ENCODE measurements around the gene ETHE1.
A peak's percentile ranks its signal among the peaks of the same experiment; 100 is the strongest.
"Not testable (repeated sequence)": the region's sequence is repeated elsewhere in the genome, so short reads cannot be mapped to it uniquely, and the experiment has no call there.

Gene ETHE1

DNA sequence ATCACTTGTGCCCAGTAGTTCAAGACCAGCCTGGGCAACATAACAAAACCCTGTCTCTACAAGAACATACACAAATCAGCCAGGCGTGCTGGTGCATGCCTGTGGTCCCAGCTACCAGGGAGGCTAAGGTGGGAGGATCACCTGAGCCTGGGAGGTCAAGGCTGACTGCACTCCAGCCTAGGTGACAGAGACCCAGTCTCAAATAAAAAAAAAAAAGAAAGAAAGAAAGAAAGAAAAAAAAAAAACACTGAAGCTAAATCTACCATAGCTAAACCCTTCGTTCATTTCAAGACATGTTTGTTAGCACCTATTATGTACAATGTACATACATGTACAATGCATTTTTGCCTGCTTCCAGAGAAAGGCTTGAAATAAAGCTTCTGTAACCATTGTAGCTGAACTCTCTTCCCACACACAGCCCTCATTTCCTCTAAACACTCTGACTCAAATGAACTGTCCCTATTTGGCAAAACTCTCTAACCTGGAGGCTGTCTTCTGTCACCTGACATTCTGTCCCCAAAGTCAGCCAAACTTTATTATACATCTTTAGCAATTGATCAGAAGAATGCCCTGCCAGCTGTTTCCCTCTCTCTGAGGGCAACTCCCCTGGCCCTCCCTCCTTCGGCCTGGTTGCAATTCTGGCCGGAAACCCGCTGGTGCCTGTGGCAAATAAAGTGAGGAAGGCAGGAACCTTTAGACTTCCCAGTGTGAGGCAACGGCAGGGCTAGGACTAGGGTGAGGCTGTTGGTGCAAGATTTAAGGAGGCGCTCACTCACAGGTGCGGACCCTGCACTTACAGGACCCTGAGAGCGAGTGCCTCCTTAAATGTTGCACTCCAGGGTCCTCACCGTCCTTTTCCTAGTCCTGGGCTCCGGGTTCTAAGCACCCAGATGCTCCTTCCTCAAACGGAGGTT is 1.8 kb downstream of the ETHE1 start:
- TF ChIP-seq ISL1 (CRISPR knock-in tag; IDR thresholded peaks at IDR 0.05) (no peak), ZFP3 (CRISPR knock-in tag; IDR thresholded peaks at IDR 0.05) (no peak), BACH2 (CRISPR knock-in tag; IDR thresholded peaks at IDR 0.05; ENCODE audit: borderline replicate concordance) (no peak), ZNF8 (CRISPR knock-in tag; IDR thresholded peaks at IDR 0.05) (no peak), ZFP30 (CRISPR knock-in tag; IDR thresholded peaks at IDR 0.05) (no peak), ZC3H10 (CRISPR knock-in tag; IDR thresholded peaks at IDR 0.05) (no peak)
- TF ChIP-seq, protein P1, sequence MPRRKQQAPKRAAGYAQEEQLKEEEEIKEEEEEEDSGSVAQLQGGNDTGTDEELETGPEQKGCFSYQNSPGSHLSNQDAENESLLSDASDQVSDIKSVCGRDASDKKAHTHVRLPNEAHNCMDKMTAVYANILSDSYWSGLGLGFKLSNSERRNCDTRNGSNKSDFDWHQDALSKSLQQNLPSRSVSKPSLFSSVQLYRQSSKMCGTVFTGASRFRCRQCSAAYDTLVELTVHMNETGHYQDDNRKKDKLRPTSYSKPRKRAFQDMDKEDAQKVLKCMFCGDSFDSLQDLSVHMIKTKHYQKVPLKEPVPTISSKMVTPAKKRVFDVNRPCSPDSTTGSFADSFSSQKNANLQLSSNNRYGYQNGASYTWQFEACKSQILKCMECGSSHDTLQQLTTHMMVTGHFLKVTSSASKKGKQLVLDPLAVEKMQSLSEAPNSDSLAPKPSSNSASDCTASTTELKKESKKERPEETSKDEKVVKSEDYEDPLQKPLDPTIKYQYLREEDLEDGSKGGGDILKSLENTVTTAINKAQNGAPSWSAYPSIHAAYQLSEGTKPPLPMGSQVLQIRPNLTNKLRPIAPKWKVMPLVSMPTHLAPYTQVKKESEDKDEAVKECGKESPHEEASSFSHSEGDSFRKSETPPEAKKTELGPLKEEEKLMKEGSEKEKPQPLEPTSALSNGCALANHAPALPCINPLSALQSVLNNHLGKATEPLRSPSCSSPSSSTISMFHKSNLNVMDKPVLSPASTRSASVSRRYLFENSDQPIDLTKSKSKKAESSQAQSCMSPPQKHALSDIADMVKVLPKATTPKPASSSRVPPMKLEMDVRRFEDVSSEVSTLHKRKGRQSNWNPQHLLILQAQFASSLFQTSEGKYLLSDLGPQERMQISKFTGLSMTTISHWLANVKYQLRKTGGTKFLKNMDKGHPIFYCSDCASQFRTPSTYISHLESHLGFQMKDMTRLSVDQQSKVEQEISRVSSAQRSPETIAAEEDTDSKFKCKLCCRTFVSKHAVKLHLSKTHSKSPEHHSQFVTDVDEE (CRISPR knock-in tag; IDR thresholded peaks at IDR 0.05): no peak
- ATAC-seq: no peak

DNA sequence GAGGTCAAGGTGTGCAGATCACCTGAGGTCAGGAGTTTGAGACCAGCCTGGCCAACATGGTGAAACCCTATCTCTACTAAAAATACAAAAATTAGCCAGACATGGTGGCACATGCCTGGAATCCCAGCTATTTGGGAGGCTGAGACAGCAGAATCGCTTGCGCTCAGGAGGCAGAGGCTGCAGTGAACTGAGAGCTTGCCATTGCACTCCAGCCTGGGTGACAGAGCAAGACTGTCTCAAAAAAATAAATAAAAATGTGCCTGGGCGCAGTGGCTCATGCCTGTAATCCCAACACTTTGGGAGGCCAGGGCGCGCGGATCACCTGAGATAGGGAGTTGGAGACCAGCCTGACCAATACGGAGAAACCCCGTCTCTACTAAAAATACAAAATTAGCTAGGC is 3.3 kb downstream of the ETHE1 start:
- not testable (repeated sequence) for ATAC-seq

DNA sequence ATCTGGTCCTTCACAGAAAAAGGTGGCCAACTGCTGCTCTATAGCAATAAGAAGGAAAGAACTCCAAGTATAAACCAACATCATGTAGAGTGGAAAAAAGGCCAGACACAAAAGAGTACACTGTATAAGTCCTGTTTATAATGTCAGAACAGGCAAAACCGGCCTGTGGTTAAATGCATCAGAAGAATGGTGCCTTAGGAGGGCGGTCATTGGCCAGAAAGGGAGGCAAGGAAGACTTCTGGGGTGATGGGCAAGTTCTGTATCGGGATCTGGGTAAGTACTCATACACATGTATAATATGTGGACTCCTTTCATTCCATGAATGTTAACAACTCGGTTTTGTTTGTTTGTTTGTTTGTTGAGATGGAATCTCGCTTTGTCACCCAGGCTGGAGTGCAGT is 4.1 kb downstream of the ETHE1 start:
- ATAC-seq: no peak
- no peak for TF ChIP-seq TOX (CRISPR knock-in tag; IDR thresholded peaks at IDR 0.05; ENCODE audit: borderline replicate concordance)
- TF ChIP-seq GLIS3 (CRISPR knock-in tag; IDR thresholded peaks at IDR 0.05): no peak
- TF ChIP-seq, protein P2, sequence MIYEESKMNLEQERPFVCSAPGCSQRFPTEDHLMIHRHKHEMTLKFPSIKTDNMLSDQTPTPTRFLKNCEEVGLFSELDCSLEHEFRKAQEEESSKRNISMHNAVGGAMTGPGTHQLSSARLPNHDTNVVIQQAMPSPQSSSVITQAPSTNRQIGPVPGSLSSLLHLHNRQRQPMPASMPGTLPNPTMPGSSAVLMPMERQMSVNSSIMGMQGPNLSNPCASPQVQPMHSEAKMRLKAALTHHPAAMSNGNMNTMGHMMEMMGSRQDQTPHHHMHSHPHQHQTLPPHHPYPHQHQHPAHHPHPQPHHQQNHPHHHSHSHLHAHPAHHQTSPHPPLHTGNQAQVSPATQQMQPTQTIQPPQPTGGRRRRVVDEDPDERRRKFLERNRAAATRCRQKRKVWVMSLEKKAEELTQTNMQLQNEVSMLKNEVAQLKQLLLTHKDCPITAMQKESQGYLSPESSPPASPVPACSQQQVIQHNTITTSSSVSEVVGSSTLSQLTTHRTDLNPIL (CRISPR knock-in tag; IDR thresholded peaks at IDR 0.05; ENCODE audit: low read depth): no peak
- TF ChIP-seq ZC3H10 (CRISPR knock-in tag; IDR thresholded peaks at IDR 0.05): no peak
- TF ChIP-seq ZNF565 (CRISPR knock-in tag; conservative IDR thresholded peaks at IDR 0.05; ENCODE audit: low read depth): no peak

DNA sequence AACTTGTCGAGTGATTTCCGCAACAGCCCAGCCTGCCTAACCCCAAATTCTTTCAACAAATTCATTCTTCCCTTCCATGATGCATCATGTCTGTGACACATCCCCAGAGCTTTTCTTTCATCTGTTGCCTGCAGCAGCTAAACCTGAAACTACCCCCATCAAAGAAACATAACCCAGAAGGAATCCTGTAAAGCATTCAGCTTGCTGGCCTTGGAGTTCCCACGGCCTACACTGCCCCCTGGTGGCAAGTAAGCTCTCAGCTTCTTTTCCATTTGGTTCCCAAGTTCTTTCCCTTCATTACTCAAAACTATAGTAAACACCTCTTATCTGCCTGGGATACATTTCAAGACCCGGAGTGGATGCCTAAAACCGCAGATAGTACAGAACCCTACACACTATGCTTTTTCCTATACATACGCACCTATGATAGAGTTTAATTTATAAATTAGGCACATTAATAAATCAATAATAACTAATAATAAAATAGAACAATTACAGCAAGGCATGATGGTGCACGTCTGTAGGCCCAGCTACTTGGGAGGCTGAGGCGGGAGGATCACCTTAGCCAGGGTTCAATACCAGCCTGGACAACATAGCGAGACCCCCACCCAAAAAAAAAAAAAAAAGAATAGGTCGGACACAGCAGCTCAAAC is 7.4 kb downstream of the ETHE1 start:
- TF ChIP-seq CSRNP3 (CRISPR knock-in tag; IDR thresholded peaks at IDR 0.05): no peak
- no peak for TF ChIP-seq ESRRG (CRISPR knock-in tag; IDR thresholded peaks at IDR 0.05)
- TF ChIP-seq, protein P2 (CRISPR knock-in tag; IDR thresholded peaks at IDR 0.05; ENCODE audit: low read depth): no peak
- TF ChIP-seq BACH2 (CRISPR knock-in tag; IDR thresholded peaks at IDR 0.05; ENCODE audit: borderline replicate concordance): no peak
- no peak for TF ChIP-seq RARB (CRISPR knock-in tag; IDR thresholded peaks at IDR 0.05)
- TF ChIP-seq POU6F1 (CRISPR knock-in tag; IDR thresholded peaks at IDR 0.05; ENCODE audit: borderline replicate concordance, low read depth): no peak
- TF ChIP-seq, protein P1 (CRISPR knock-in tag; IDR thresholded peaks at IDR 0.05): no peak
- TF ChIP-seq PATZ1 (CRISPR knock-in tag; IDR thresholded peaks at IDR 0.05; ENCODE audit: borderline replicate concordance): no peak
- no peak for TF ChIP-seq TOX (CRISPR knock-in tag; IDR thresholded peaks at IDR 0.05; ENCODE audit: borderline replicate concordance)
- no peak for TF ChIP-seq ZFP30 (CRISPR knock-in tag; IDR thresholded peaks at IDR 0.05)
- TF ChIP-seq PPARA (CRISPR knock-in tag; IDR thresholded peaks at IDR 0.05; ENCODE audit: borderline replicate concordance): no peak
- peak; percentile 92 for ATAC-seq

Measured in SK-N-SH treated with all-trans-retinoic acid at 6 μM for 48 hours (cell line).